ENCODE measurements around the gene STIP1.

- TF ChIP-seq CTCF (IDR thresholded peaks at IDR 0.05) (no peak), POLR2A (IDR thresholded peaks at IDR 0.05) (no peak)
These were observed 37.2 kb downstream of the STIP1 start for GRCh38 chr11:64223001-64223651.
